ENCODE measurements around the gene CCDC183.

DNA sequence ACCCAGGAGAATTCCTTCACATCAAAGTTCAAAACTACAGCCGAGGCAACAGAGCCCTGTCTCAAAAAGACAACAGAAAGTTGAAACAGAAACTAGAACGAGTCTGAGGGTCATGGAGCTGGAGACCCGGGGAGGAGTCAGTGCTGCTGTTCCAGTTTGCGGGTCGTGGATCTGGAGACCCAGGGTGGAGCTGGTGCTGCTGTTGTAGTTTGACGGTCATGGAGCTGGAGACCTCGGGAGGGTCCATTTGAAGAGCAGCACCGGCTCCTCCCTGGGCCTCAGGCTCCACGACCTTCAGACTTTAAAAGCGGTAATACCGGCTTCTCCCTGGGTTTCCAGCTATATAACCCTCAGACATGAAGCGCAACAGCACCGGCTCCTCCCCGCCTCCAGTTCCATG lies 18.8 kb upstream of the CCDC183 start:
- TF ChIP-seq, protein P1, sequence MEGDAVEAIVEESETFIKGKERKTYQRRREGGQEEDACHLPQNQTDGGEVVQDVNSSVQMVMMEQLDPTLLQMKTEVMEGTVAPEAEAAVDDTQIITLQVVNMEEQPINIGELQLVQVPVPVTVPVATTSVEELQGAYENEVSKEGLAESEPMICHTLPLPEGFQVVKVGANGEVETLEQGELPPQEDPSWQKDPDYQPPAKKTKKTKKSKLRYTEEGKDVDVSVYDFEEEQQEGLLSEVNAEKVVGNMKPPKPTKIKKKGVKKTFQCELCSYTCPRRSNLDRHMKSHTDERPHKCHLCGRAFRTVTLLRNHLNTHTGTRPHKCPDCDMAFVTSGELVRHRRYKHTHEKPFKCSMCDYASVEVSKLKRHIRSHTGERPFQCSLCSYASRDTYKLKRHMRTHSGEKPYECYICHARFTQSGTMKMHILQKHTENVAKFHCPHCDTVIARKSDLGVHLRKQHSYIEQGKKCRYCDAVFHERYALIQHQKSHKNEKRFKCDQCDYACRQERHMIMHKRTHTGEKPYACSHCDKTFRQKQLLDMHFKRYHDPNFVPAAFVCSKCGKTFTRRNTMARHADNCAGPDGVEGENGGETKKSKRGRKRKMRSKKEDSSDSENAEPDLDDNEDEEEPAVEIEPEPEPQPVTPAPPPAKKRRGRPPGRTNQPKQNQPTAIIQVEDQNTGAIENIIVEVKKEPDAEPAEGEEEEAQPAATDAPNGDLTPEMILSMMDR (IDR thresholded peaks at IDR 0.05; ENCODE audit: poor library complexity, severe bottlenecking): no peak
- TF ChIP-seq TAF1 (IDR thresholded peaks at IDR 0.05; ENCODE audit: low read depth): no peak

Data from neural cell (in vitro differentiated cells).